GM21390 (cell line): ENCODE results near the gene CADM1.

Experiments used
- ATAC-seq: cut with Tn5 transposase; IDR thresholded peaks from one replicate; pipeline ENCODE4 v1.9.1; 2021; ENCODE audit not compliant: unreplicated experiment

Gene CADM1

GRCh38 chr11:115363426-115363825 is 140.8 kb downstream of the CADM1 start:
- ATAC-seq = no peak

DNA sequence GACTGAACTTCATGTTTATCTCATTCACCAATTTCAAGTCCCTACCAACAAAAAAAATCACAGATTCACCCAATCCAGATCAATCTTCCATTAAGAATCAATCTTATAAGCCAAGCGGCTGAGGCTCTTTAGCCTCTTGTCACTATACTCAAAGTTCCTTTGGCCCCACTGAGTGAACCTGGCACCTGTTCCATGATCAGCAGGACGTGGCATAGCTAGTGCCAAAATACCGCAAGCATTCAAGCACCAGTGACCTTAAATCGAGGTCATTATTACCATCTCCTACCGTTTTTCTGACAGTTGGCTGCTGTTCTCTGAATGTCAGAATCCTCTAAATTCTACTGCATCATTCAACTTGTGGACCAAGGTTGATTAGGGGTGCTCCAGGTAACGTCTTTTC is 141.2 kb downstream of the CADM1 start:
- no peak for ATAC-seq

- no peak for ATAC-seq
Observed at GRCh38 chr11:115361025-115361424, 143.2 kb downstream of the CADM1 start.

- ATAC-seq = no peak
Observed at GRCh38 chr11:115360186-115360824, 143.9 kb downstream of the CADM1 start.

GRCh38 chr11:115357066-115357465 is 147.1 kb downstream of the CADM1 start:
- ATAC-seq = no peak

GRCh38 chr11:115352805-115353485 is 151.3 kb downstream of the CADM1 start:
- ATAC-seq = no peak

GRCh38 chr11:115349335-115350017 is 154.7 kb downstream of the CADM1 start:
- no peak for ATAC-seq

DNA sequence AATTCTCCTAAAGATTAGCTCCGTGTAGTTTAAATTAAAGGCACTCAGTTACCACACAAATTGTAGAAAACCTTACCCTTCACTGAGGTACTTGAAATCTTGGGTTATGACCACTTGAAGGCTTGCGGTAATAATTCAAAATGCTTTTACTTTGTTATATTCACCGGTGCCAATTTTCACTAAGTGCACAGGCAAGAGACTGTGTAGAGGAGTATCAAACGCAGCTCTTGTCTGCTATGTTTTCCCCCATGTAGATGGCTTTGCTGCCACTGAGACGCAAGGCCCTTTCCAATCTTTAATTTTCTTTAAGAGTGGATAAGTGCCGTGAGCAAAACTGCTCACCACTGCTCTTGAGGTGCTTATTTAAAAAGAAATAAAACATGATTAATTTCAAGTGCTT is 155.8 kb downstream of the CADM1 start:
- ATAC-seq = no peak

DNA sequence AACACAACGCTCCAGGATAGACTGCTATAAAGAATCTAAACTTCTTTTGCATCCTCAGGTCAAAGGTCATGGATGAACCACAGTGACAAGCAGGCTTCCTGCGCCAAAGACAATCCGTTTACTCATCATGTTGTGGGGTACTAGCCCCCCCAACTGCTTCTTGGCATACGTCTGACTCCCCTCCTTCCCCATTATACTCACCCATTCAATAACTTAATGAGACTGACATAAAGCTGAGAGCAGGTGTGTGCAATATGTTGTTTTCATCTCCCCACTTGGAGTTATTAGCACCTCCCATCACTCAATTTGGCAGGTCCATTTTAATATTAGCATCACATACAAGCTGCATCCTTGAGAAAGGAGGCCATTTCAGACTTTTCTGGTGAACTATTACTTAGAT is 157.1 kb downstream of the CADM1 start:
- no peak for ATAC-seq

DNA sequence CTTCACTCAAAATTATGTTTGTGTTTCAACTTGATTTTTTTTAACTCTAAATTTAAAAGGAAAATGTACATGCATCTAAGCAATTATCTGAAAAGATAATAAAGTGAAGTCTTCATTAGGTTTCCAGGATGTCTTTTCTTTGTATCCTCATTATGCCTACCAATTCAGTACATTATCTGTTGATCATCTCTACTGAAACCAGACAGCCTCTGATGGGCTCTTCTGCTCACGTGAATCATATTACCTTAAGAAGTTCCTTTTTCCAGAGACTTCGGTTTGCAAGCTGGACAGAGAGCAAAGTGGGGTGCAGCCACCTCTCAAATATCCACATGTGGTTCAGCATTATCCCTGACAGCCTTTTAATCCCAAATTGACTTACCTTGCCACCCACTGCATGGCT is 158.4 kb downstream of the CADM1 start:
- ATAC-seq = no peak

GRCh38 chr11:115345361-115345760 is 158.9 kb downstream of the CADM1 start:
- ATAC-seq = no peak

DNA sequence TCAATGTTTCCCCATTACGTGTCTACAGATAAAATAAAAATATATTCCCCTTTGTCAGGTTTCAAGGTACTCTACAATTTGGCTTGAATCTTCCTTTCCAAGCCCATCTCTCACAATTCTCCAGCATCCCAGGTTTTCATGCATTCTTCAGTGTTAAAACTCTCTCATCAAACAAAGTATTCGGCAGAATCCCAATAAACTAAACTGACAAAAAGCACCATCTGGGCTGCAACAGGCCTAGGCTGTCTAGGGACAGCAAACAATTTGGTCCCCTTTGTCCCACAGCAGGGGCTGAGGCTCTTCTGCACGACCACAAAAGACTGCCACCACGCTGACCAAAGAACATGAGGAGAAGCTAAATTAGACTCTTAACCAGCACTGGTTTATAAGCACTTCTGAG is 159.4 kb downstream of the CADM1 start:
- ATAC-seq = no peak

GRCh38 chr11:115342142-115342541 is 162.1 kb downstream of the CADM1 start:
- no peak for ATAC-seq

DNA sequence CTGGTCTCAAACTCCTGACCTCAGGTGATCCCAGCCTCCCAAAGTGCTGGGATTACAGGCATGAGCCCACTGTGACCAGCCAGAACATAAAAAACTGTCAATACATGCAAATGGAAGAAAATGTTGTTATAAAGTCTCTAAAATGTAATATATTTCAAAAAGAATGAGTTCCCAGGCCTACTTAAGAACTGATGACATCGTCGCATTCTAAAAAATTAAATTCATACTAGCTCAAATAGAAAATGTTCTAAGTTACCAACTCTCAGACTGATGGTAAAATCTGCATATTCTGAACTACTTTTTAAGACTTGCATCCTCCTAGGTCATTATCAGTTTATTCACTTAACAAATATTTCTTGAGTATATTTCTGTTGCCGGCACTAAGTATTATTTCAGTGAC is 163.3 kb downstream of the CADM1 start:
- ATAC-seq = no peak

GRCh38 chr11:115338476-115338875 is 165.7 kb downstream of the CADM1 start:
- no peak for ATAC-seq

DNA sequence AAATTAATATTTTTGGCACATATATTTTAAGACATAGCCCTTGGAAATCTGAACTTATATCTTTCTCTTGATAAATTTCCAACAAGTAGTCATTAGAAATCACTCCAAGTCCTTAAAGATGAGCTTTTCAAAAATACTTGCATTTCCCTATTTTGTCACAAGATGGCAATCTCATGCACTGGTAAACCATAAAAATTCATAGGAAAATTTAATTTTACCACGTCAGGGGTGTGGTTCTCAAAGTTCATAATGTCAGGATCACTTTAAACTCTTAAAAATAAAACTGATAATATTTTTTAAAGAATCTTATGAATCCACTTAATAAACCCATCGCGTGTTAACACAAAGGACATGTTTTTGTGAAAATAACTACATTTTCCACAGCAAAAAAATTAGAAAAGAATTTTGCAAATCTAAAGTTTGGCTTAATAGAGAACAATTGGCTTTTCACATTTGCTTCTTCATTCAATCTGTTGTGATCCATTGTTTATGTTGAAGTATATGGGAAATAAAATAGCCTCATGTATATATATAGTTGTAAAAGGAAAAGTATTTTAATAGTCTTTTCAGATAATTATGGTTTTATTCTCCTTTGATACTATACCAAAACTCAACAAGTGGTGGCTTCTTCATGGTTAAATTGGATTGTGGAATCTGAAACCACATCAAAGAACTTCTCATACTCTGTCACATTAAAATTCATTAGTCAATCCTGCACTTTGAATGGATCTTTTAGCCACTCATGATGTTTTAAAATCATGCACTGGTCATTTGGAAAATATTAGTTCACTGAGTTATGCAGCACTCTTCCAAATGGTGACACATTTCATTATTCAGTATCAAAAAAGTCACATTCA is 169.1 kb downstream of the CADM1 start:
- no peak for ATAC-seq

DNA sequence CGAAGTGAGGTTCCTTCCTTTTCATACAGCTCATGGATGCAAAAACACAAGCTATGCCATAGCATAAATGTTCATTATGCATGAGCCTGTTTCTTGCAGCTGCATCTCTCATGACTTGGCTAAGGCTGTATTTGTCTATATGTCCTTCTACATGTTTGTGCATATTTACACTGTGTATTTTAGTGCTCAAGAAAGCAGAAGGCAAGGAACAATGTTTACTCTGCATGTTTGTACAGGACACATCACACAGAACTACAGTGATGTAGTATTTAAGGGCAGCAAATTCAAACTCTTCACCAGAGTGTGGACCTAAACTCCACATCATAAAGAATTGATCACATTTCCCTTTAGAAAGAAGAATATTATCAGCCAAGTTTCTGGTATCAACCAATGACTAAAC is 170.3 kb downstream of the CADM1 start:
- ATAC-seq = no peak

DNA sequence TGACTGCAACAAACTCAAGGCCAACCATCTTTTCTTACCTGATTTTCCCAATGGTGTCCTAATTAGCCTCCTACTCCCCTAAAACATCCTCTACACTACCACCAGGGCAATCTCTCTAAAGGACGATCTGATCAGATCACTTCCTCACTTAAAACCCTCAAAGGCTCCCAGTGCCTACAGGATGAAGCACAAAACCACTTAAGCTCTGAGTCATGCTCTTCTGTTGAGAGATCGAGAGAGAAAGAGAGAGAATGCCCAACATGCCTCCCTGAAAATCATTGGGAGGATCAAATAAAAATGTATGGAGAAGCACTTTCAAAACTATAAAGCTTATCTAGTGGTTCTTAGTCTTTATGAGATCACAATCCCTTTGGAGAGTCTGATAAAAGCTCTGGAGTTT is 171.1 kb downstream of the CADM1 start:
- no peak for ATAC-seq

DNA sequence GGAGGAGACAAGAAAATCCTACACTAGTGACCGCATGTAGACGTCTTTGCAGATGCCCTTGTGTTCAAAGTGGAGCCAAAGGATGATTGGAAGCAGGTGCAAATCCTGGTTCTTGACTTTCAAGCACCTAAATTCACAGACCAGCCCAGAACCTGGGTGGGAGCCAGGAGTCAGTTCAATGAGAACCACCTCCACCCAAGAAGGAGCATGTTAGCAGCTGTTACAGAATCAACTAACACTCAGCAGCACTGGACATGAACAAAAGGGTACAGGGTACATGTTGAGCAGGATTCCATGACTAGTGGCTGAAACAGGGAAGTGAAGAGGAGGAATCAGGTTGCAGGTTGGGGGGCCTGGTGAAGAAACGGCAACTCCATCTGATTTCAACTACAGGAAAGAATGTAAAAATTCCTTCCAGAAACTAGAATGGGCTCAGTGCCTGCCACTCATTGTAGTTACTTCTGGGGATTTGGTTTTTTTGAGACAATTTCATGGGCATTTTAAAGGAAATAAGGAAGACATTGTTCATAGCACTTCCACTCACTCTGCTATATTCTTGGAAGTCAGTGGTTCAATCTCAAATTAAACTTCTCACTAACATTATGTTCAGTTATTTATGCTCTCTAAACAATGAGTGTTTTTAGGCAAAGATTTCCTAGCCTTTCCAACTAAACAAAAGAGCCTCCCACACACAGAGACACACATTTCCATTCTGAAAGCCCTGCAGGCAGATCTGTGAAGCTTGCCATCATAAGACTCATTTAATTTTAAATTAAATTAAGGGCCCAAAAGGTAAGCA is 173.3 kb downstream of the CADM1 start:
- no peak for ATAC-seq

GRCh38 chr11:115326526-115326925 is 177.7 kb downstream of the CADM1 start:
- ATAC-seq = no peak

DNA sequence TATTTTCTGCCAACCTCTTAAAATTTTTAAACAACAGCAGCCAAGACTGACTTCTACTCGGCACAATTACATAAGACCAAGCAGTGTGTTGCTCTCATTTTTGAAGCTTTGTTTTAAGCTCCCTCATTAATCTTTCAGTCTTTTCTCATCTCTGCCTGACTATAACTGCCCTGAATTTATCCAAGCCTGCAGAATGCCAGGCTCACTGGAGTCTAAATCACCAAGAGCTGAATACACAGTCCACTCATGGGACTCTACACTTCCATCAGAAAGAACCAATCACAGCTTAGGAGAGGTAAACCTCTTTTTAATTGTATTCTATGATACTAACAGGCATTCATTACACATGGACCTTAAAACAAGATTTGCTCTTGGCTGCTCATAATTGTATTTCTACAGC is 178.7 kb downstream of the CADM1 start:
- ATAC-seq = no peak
